ENCODE results near the gene S100A11. TPM values are rescaled to one million over a fixed set of nuclear protein-coding genes. Genes with fewer than 3 reads are reported as not detected.
"Not testable (repeated sequence)": the region's sequence is repeated elsewhere in the genome, so short reads cannot be mapped to it uniquely, and the experiment has no call there.

The S100A11 gene
- 566 and 602 TPM in 2 replicates for total RNA-seq (2014; rRNA removed; shearing (Covaris generic))
- 811 and 1,195 TPM in 2 replicates for polyA plus RNA-seq (2015; cell fraction: cytosol; rRNA removed)
- polyA plus RNA-seq (2015; cell fraction: nucleus; rRNA removed), result 71.8 and 79.3 TPM in 2 replicates

- in situ Hi-C loops (cut with HindIII; ENCODE audit: low pct_unique_long_range_greater_than_20kb, low sequenced_read_pairs), result no loop called here
- peak; percentile 91 for DNase-seq (ENCODE audit: low read depth, low spot score)
Measured at GRCh38 chr1:152036267-152037216, at the start of gene S100A11. TSS of gene S100A11 (minus strand) at chr1:152037004. CDS start at chr1:152036915, 89 bp downstream.

- in situ Hi-C loops (cut with HindIII; ENCODE audit: low pct_unique_long_range_greater_than_20kb, low sequenced_read_pairs), result no loop called here
- no peak for DNase-seq (ENCODE audit: low read depth, low spot score)
Measured at GRCh38 chr1:152084853-152085252, 48.0 kb upstream of the S100A11 start.

GRCh38 chr1:152081026-152081425 lies 44.2 kb upstream of the S100A11 start:
- in situ Hi-C loops (cut with HindIII; ENCODE audit: low pct_unique_long_range_greater_than_20kb, low sequenced_read_pairs); DNase-seq (ENCODE audit: low read depth, low spot score): not testable (repeated sequence)

- in situ Hi-C loops (cut with HindIII; ENCODE audit: low pct_unique_long_range_greater_than_20kb, low sequenced_read_pairs), result not testable (repeated sequence)
Measured at GRCh38 chr1:152080494-152080893, 43.7 kb upstream of the S100A11 start.

GRCh38 chr1:152078831-152079441 lies 42.1 kb upstream of the S100A11 start:
- DNase-seq (ENCODE audit: low read depth, low spot score), result no peak
- in situ Hi-C loops (cut with HindIII; ENCODE audit: low pct_unique_long_range_greater_than_20kb, low sequenced_read_pairs), result no loop called here

More at GRCh38 chr1:152080494-152080893, 43.7 kb upstream of the S100A11 start:
- DNase-seq (ENCODE audit: low read depth, low spot score), result not testable (repeated sequence)

GRCh38 chr1:152072311-152072710 lies 35.5 kb upstream of the S100A11 start:
- no peak for DNase-seq (ENCODE audit: low read depth, low spot score)
- in situ Hi-C loops (cut with HindIII; ENCODE audit: low pct_unique_long_range_greater_than_20kb, low sequenced_read_pairs), result no loop called here

- no peak for DNase-seq (ENCODE audit: low read depth, low spot score)
- in situ Hi-C loops (cut with HindIII; ENCODE audit: low pct_unique_long_range_greater_than_20kb, low sequenced_read_pairs), result no loop called here
Measured at GRCh38 chr1:152071123-152071522, 34.3 kb upstream of the S100A11 start.

GRCh38 chr1:152067929-152068328 lies 31.1 kb upstream of the S100A11 start:
- in situ Hi-C loops (cut with HindIII; ENCODE audit: low pct_unique_long_range_greater_than_20kb, low sequenced_read_pairs), result no loop called here

GRCh38 chr1:152067150-152067549 lies 30.3 kb upstream of the S100A11 start:
- DNase-seq (ENCODE audit: low read depth, low spot score), result no peak
- in situ Hi-C loops (cut with HindIII; ENCODE audit: low pct_unique_long_range_greater_than_20kb, low sequenced_read_pairs), result no loop called here

More at GRCh38 chr1:152067929-152068328, 31.1 kb upstream of the S100A11 start:
- DNase-seq (ENCODE audit: low read depth, low spot score), result no peak

- in situ Hi-C loops (cut with HindIII; ENCODE audit: low pct_unique_long_range_greater_than_20kb, low sequenced_read_pairs), result no loop called here
- DNase-seq (ENCODE audit: low read depth, low spot score), result no peak
Measured at GRCh38 chr1:152061952-152062351, 25.1 kb upstream of the S100A11 start.

GRCh38 chr1:152053375-152053774 lies 16.6 kb upstream of the S100A11 start:
- in situ Hi-C loops (cut with HindIII; ENCODE audit: low pct_unique_long_range_greater_than_20kb, low sequenced_read_pairs), result no loop called here
- no peak for DNase-seq (ENCODE audit: low read depth, low spot score)

GRCh38 chr1:152052606-152053005 lies 15.8 kb upstream of the S100A11 start:
- in situ Hi-C loops (cut with HindIII; ENCODE audit: low pct_unique_long_range_greater_than_20kb, low sequenced_read_pairs), result no loop called here
- peak; percentile 91 for DNase-seq (ENCODE audit: low read depth, low spot score)

GRCh38 chr1:152050886-152051675 lies 14.3 kb upstream of the S100A11 start:
- DNase-seq (ENCODE audit: low read depth, low spot score), result no peak
- in situ Hi-C loops (cut with HindIII; ENCODE audit: low pct_unique_long_range_greater_than_20kb, low sequenced_read_pairs), result no loop called here

- no peak for DNase-seq (ENCODE audit: low read depth, low spot score)
- in situ Hi-C loops (cut with HindIII; ENCODE audit: low pct_unique_long_range_greater_than_20kb, low sequenced_read_pairs), result no loop called here
Measured at GRCh38 chr1:152049291-152050083, 12.7 kb upstream of the S100A11 start.

GRCh38 chr1:152048416-152049009 lies 11.7 kb upstream of the S100A11 start:
- in situ Hi-C loops (cut with HindIII; ENCODE audit: low pct_unique_long_range_greater_than_20kb, low sequenced_read_pairs), result no loop called here
- peak; percentile 93 for DNase-seq (ENCODE audit: low read depth, low spot score)

- in situ Hi-C loops (cut with HindIII; ENCODE audit: low pct_unique_long_range_greater_than_20kb, low sequenced_read_pairs), result no loop called here
Measured at GRCh38 chr1:152047730-152048415, 11.1 kb upstream of the S100A11 start.

More at GRCh38 chr1:152047730-152048415, 11.1 kb upstream of the S100A11 start:
- DNase-seq (ENCODE audit: low read depth, low spot score), result peak; percentile 100

Measured in SK-MEL-5 (cell line).